ENCODE measurements around the gene APOL2. TPM values are rescaled to one million over a fixed set of nuclear protein-coding genes. Genes with fewer than 3 reads are reported as not detected.

The APOL2 gene
- total and polyA plus RNA-seq, 10 of the 15 experiments (the other 5 are each of a cell fraction or from before 2014, with no cell fraction given), result 4.4 to 39.9 (median 25.0) TPM

GRCh38 chr22:36285545-36285944 is 46.2 kb upstream of the APOL2 start:
- CTCF ChIA-PET, result interaction anchor here (1.1 to 4.0 kb wide), 16 partner anchors 10 to 205 kb away, joined by 3 to 20 read pairs (median 7); partner anchors contain the start of genes APOL1 and APOL2
- in situ Hi-C loops (cut with MboI) (no loop called here), intact Hi-C loops (cut with micrococcal nuclease; ENCODE audit: unreplicated experiment) (no loop called here)
- POLR2A ChIA-PET, result interaction anchor here (0.6 kb wide), 1 partner anchor 9 kb away, joined by 7 read pairs; no protein-coding TSS in a partner anchor
- H3K79me2 ChIP-seq (ENCODE audit: control insufficient read depth, insufficient read depth, low read length), result no peaks in the 10 kb centered on the region
- H3K4me2 ChIP-seq (ENCODE audit: control insufficient read depth, insufficient read depth), result no peak overlapping the region
- peaks cover 30 to 69% of the 10 kb centered on the region in 2 experiments for H3K36me3 ChIP-seq (ENCODE audit: control insufficient read depth in 2 of 2, insufficient read depth in 2 of 2, low read length in 1 of 2)
- SMC1A ChIA-PET (ENCODE audit: uncharacterized antibody, unreplicated experiment), result interaction anchor here (0.6 to 1.6 kb wide), 4 partner anchors 51 to 220 kb away, joined by 3 to 6 read pairs (median 4); no protein-coding TSS in a partner anchor
- no peaks in the 10 kb centered on the region for H3K27me3 ChIP-seq (replicated peaks in 1 of 2; ENCODE audit: control insufficient read depth in 2 of 2, insufficient read depth in 2 of 2, low read length in 1 of 2)
- H3K9me3 ChIP-seq (replicated peaks; ENCODE audit: control insufficient read depth, insufficient read depth, low read length), result no peaks in the 10 kb centered on the region
- no peak for ATAC-seq
- TF ChIP-seq SMC3 (IDR thresholded peaks at IDR 0.05; ENCODE audit: borderline replicate concordance, low read length) (no peak), IKZF1 (conservative IDR thresholded peaks at IDR 0.05) (no peak)
- TF ChIP-seq, protein P1, sequence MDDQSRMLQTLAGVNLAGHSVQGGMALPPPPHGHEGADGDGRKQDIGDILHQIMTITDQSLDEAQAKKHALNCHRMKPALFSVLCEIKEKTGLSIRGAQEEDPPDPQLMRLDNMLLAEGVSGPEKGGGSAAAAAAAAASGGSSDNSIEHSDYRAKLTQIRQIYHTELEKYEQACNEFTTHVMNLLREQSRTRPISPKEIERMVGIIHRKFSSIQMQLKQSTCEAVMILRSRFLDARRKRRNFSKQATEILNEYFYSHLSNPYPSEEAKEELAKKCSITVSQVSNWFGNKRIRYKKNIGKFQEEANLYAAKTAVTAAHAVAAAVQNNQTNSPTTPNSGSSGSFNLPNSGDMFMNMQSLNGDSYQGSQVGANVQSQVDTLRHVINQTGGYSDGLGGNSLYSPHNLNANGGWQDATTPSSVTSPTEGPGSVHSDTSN (IDR thresholded peaks at IDR 0.05; ENCODE audit: insufficient replicate concordance, low read depth, low read length), result no peak
- WGBS (ENCODE audit: insufficient coverage, insufficient replicate concordance, low lambda C conversion rate, missing lambda C conversion rate), result 94% methylated on average over 19 of the region's 21 CpGs
- no peak for DNase-seq (ENCODE audit: low read depth, low spot score)
- no peak overlapping the region for H2AFZ ChIP-seq (ENCODE audit: control insufficient read depth, low read depth, low read length)
- BruUV-seq (replicated peaks), result no TSS peak
- RAD21 ChIA-PET (ENCODE audit: unreplicated experiment), result interaction anchor here (1.2 to 1.6 kb wide), 2 partner anchors 91 to 201 kb away, joined by 3 to 10 read pairs; no protein-coding TSS in a partner anchor
- no peaks in the 10 kb centered on the region for H4K20me1 ChIP-seq (ENCODE audit: control insufficient read depth, insufficient read depth)
- no peak for FAIRE-seq
- H3K9ac ChIP-seq (ENCODE audit: control insufficient read depth, insufficient read depth, low read length), result no peak overlapping the region
- H3K4me3 ChIP-seq, result no peak overlapping the region
- H3K27ac ChIP-seq (ENCODE audit: control insufficient read depth, insufficient read depth), result no peak overlapping the region
- no peaks in the 10 kb centered on the region for H3K4me1 ChIP-seq (ENCODE audit: control insufficient read depth, insufficient read depth, low read length)

DNA sequence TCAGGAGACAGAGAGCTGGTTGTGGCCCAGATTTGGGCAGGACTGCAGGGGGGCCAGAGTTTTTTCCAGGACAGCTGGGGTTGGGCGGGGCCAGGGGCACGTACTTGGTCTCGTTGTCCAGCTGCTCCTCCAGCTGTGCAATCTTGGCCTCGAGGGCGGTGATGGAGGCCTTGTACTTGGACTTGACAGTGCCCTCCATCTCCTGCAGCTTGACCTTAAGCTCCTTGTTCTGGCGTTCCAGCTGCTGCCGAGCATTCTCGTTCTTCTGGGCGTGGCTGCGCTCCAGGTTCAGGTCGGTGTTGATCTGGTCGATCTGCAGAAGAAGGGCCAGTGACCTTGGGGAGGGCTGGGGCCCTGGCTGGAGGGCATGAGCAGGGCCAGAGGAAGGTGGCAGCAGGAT is 45.7 kb upstream of the APOL2 start:
- SMC1A ChIA-PET (ENCODE audit: uncharacterized antibody, unreplicated experiment), result interaction anchor here (0.6 to 1.5 kb wide), 2 partner anchors 185 to 219 kb away, joined by 3 to 4 read pairs; no protein-coding TSS in a partner anchor
- in situ Hi-C loops (cut with MboI), result no loop called here
- ATAC-seq (no peak), DNase-seq (ENCODE audit: low read depth, low spot score) (no peak), FAIRE-seq (no peak)
- RAD21 ChIA-PET (ENCODE audit: unreplicated experiment), result no interaction called here
- Histone ChIP-seq H3K79me2 (ENCODE audit: control insufficient read depth, insufficient read depth, low read length) (no peaks in the 10 kb centered on the region), H3K36me3 (ENCODE audit: control insufficient read depth in 2 of 2, insufficient read depth in 2 of 2, low read length in 1 of 2) (peaks cover 30 to 69% of the 10 kb centered on the region in 2 experiments), H3K4me1 (ENCODE audit: control insufficient read depth, insufficient read depth, low read length) (no peaks in the 10 kb centered on the region), H3K9ac (ENCODE audit: control insufficient read depth, insufficient read depth, low read length) (no peak overlapping the region), H3K27me3 (replicated peaks in 1 of 2; ENCODE audit: control insufficient read depth in 2 of 2, insufficient read depth in 2 of 2, low read length in 1 of 2) (no peaks in the 10 kb centered on the region), H3K4me2 (ENCODE audit: control insufficient read depth, insufficient read depth) (no peak overlapping the region), H3K4me3 (no peak overlapping the region), H3K9me3 (replicated peaks; ENCODE audit: control insufficient read depth, insufficient read depth, low read length) (no peaks in the 10 kb centered on the region), H3K27ac (ENCODE audit: control insufficient read depth, insufficient read depth) (no peak overlapping the region), H4K20me1 (ENCODE audit: control insufficient read depth, insufficient read depth) (no peaks in the 10 kb centered on the region), H2AFZ (ENCODE audit: control insufficient read depth, low read depth, low read length) (no peak overlapping the region)
- WGBS (ENCODE audit: insufficient coverage, insufficient replicate concordance, low lambda C conversion rate, missing lambda C conversion rate), result 98% methylated on average over 12 of the region's 12 CpGs
- CTCF ChIA-PET, result interaction anchor here (2.4 to 4.0 kb wide), 6 partner anchors 14 to 185 kb away, joined by 7 to 20 read pairs (median 12); no protein-coding TSS in a partner anchor
- POLR2A ChIA-PET, result no interaction called here
- intact Hi-C loops (cut with micrococcal nuclease; ENCODE audit: unreplicated experiment), result no loop called here
- TF ChIP-seq, protein P2, sequence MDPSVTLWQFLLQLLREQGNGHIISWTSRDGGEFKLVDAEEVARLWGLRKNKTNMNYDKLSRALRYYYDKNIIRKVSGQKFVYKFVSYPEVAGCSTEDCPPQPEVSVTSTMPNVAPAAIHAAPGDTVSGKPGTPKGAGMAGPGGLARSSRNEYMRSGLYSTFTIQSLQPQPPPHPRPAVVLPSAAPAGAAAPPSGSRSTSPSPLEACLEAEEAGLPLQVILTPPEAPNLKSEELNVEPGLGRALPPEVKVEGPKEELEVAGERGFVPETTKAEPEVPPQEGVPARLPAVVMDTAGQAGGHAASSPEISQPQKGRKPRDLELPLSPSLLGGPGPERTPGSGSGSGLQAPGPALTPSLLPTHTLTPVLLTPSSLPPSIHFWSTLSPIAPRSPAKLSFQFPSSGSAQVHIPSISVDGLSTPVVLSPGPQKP (IDR thresholded peaks at IDR 0.05; ENCODE audit: low read depth, low read length), result no peak
- TF ChIP-seq ETV6 (conservative IDR thresholded peaks at IDR 0.05 in 1 of 2, IDR thresholded peaks at IDR 0.05 in 1 of 2; ENCODE audit: borderline replicate concordance in 1 of 2, low read depth in 1 of 2) (no peak), KAT2A (conservative IDR thresholded peaks at IDR 0.05; ENCODE audit: control insufficient read depth, low read depth, low read length) (no peak), TCF7 (IDR thresholded peaks at IDR 0.05; ENCODE audit: borderline replicate concordance) (no peak), EZH2 (IDR thresholded peaks at IDR 0.05; ENCODE audit: borderline replicate concordance, control insufficient read depth, low read depth, low read length) (no peak), ATF7 (IDR thresholded peaks at IDR 0.05; ENCODE audit: low read depth) (no peak), IKZF1 (conservative IDR thresholded peaks at IDR 0.05) (no peak), HDAC2 (IDR thresholded peaks at IDR 0.05) (no peak), TBL1XR1 (IDR thresholded peaks at IDR 0.05; ENCODE audit: low read depth, low read length) (no peak), CREM (IDR thresholded peaks at IDR 0.05; ENCODE audit: low read depth) (no peak)
- TF ChIP-seq, protein P3, sequence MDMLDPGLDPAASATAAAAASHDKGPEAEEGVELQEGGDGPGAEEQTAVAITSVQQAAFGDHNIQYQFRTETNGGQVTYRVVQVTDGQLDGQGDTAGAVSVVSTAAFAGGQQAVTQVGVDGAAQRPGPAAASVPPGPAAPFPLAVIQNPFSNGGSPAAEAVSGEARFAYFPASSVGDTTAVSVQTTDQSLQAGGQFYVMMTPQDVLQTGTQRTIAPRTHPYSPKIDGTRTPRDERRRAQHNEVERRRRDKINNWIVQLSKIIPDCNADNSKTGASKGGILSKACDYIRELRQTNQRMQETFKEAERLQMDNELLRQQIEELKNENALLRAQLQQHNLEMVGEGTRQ (IDR thresholded peaks at IDR 0.05; ENCODE audit: borderline replicate concordance, low read depth, low read length), result no peak
- BruUV-seq (replicated peaks), result no TSS peak
